Measurements from ENCODE around the gene ANXA1. TPM values are rescaled to one million over a fixed set of nuclear protein-coding genes. Genes with fewer than 3 reads are reported as not detected.
A peak's percentile ranks its signal among the peaks of the same experiment; 100 is the strongest.

Gene ANXA1
- total RNA-seq, 1 donor from 2014 or later, result 372 TPM

DNA sequence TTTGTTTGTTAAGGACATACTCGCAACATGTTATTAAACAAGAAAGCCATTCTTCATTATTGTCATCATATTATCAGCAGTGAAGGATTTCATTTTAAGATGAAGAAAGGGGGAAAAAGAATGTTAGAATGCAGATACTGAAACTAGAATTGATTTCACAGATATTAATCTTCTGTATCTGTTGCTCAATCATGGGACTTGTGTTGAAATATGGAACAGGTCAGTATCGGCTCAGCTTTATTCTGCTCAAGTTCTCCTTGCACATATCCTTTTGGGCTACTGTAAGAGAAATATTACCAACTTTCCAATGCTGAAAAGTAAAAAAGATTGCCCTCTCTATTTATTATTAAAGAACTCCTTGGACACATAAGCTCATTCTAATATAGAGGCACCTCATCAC lies 13.8 kb upstream of the ANXA1 start:
- no peak for DNase-seq (ENCODE audit: low read depth)

DNA sequence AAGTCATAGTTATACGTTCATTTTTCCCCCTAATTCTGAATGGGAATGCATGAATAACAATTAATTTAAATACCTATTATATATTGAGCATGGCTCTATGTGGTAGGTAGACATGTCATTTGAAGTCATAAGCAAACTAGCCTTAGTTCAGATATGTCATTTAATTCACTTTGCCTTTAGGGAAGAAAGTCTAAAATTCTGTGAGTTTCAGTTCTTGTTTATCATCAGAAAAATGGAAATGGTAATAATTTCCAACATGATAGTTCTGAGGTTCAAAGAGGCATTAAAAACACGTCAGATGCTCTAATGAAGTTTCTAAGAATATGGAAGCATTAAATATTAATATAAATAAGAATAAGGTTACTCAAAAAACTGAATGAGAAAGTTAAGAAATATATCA lies 13.1 kb upstream of the ANXA1 start:
- no peak for DNase-seq (ENCODE audit: low read depth)

DNA sequence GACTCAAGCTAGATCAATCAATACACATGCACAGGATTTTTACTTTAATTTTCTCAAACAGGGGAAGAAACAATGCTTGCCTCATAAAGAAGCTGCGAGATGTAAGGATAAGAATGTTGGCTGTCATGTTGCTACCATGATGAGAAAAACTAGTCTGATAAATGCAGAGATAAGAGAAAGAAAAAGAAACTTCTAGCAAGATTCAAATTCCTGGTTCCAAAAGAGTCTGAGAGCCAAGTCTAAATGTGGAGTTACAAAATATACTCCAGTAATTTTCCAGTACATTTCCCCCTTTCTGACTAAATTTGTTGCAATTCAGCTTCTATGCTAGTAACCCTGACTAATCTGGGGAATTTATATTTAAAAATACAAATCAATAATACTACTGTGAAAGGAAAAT lies 10.4 kb upstream of the ANXA1 start:
- DNase-seq (ENCODE audit: low read depth), result no peak

DNA sequence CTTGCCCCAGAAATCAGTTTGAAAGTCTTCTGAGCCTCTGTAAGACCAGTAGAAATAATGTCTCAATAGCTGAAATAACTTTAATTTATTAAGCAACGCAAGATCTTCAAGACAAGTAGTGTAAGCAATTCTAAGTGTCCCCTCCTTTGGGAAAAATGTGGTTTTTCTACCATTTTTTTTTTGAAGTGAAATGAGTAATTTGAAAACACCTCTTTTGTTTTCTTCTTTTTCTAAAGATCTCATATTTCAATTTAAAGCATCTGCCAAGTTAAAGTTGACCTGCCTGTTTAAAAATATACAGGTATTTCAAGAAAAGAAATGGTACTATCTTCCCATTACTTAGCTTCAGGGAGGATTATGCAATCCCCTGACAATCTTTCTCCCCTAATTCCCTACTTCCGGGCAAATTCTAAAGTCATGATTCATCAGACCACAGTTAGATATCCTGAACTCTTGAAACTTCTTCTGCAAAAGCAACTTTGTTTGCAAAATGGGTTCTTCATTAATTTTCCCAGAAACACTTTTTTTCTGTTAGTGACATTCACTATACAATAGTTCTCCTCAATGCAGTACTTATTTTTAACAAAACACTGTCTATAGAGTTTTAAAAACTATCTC lies 7.8 kb upstream of the ANXA1 start:
- DNase-seq (ENCODE audit: low read depth), result peak; percentile 70

DNA sequence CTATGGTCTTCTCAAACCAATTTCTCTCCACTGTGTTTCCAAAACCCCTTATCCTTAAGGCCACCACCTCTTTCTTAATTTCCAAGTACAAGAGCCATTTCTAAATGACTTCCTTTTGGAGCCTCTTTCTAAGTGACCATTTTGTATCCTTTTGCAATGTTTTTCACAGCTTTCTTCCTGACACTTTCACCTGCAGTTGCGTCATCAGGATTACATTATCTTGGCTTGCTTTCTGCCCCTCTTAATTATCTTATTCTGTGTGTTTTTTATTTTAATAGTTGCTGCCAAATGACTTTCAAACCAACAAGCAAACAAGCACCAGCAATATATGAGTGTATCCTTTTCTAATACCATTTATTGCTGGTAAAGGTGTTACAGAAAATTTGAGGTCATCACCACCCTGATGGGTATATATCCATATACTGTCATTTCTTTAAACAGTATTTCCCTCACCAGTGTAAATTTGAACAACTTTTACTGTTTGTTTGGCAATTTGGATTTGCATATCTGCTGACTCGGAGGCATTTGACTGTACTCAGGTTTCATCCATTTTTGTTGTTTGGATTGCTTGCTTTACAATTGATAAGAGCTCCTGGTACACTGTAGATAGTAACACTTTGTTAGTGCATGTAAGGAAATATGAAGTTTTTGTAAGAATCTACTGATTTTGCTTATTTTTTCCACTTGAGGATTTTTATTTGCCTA lies 5.4 kb upstream of the ANXA1 start:
- no peak for DNase-seq (ENCODE audit: low read depth)

DNA sequence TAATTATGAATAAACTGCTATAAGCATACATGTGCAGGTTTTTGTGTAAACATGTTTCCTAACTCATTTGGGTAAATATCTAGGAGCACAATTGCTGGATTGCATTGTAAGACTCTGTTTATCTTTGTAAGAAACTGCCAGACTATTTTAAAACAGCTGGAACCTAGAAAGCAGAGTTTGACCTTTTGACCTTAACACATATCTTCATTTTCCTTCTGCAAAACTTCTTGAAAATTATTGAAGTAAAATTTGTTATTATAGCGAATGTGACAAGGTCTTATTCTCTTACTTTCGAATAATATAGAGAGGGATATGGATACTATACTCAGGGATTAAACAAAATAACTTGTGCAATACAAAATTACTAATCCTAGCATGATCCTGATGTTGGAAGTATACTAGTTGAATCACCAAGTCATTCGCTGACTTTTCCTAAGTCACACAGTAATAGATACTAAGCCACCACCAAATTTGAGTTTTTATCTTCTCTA lies 3.2 kb upstream of the ANXA1 start:
- no peak for DNase-seq (ENCODE audit: low read depth)

DNA sequence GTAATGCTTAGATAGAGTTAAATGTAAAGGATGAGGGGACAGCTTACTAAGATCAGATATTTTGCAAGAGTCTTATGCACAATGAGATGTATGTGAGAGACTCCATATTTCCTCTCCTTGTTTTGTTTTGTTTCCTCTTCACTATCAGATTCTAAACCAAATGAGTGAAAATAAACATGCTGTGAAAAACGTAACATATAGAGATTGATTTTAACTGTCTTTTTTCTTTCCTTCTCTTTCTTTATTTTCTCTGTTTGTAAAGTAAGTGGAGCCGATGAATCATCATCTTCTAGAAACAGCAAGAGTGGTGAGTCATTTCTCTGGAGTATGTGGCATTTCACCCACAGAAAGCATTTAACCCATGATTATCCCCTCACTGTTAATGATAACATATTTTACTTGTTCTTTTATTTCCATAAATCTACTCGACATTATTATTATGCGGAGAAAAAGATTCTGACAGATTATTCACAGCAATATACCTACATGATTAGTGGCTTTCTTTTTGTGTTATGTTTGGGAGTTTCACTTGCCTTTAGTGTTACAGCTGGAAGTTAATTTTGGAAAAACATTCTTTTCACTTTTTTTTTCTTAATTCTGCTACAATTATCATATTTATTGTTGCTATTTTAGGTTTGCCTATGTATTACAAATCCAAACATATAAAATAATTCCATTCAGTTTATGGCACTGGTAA lies 2.1 kb upstream of the ANXA1 start:
- DNase-seq (ENCODE audit: low read depth), result peak; percentile 72

DNA sequence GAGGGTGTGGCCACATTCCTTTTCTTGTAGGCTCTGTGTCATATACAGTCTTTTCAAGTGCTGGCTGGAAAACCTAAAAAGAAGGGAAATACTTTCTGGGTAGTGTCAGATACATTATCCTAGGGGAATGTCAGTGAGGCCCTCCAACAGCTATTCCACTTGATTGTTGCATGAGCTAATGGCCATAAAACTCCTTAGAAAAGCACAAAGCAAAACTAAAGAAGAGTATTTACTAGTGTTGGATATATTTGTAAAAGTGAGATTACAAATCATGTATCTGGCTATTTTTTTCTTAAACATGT lies 829 bp downstream of the ANXA1 start:
- peak; percentile 55 for DNase-seq (ENCODE audit: low read depth)

DNA sequence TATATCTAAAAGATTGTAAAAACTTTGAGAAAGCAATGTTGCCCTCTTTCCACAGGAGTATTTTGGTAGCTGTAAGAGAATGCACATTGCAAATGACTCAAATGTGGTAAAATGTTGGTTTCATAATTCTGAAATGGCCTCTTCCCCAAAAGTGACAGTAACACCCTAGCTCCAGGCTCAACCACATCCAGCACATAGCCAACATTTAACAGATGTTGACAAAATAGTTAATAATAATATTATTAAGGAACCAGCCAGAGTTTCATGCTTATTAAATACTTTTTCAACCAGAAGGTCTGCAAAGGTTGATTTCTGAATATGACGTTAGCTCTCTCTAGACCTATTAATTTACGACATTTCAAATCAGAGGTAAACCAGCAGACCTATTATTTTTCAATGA lies 1.3 kb downstream of the ANXA1 start:
- DNase-seq (ENCODE audit: low read depth), result peak; percentile 52

DNA sequence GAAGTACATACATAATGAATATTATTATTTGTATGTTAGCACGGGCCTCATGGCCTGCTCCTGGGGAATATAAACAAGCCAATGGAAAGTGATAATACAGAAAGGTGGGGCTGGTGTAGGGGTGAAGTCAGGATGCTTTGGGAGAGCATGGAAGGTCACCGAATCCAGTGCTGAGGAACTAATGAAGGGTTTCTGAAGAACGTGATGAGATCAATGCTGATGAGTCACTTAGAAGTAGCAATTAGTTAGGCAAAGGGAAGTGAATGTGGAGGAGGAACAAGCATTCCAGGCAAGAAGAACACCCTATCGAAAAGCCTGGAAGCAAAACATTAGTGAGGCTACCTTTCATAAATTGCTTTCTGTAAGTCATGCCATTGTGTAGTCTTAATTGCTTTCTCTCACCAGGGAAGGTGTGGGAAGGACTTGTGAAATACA lies 2.1 kb downstream of the ANXA1 start:
- peak; percentile 38 for DNase-seq (ENCODE audit: low read depth)

DNA sequence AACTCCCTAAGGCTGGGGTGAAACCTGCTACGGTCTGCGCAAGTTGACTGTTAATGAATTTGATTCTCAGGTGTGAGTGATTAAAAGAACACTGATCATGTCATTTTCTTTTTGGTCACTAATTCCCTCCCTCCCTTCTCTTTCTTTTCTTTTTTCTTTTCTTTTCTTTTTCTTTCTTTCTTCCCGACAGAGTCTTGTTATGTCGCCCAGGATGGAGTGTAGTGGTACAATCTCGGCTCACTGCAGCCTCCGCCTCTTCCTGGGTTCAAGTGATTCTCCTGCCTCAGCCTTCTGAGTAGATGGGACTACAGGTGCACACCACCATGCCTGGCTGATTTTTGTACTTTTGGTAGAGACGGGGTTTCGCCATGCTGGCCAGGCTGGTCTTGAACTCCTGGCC lies 2.6 kb downstream of the ANXA1 start:
- DNase-seq (ENCODE audit: low read depth), result no peak

DNA sequence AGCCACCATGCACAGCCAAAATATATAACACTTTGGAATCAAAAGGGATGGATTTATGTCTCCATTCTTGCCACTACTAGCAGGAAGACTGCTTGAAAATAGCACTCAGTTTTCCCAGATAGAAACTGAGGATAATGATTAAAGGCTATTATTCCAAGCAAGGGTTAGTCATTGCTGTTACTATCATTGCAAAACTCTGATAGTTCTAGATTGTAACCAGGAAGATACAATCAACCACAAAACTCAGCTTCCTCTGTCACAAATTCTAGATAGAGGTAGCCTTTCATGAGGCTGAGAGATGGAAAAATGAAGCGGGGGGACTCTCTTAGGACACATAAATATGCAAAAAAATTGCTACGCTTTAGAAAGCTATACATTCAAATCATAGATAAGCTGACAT lies 3.1 kb downstream of the ANXA1 start:
- no peak for DNase-seq (ENCODE audit: low read depth)

DNA sequence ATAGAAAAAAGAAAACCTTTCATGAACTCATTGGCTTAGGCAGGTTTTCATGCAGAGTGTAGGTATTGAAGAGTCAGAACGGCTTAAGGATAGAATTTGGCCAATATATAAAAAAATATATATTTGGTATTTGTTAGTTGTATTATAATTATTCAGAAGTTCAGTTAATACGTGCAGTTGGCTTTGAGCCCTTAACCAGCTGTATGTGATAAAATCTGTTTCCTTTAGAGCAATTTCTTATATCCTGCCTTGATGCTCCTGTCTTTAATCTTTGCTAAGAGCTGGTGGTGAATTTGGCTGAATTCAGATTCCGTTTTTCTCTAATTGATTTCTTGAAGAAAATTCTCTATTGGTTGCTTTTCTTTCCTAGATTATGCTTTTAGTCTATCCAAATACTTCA lies 3.7 kb downstream of the ANXA1 start:
- DNase-seq (ENCODE audit: low read depth), result no peak

DNA sequence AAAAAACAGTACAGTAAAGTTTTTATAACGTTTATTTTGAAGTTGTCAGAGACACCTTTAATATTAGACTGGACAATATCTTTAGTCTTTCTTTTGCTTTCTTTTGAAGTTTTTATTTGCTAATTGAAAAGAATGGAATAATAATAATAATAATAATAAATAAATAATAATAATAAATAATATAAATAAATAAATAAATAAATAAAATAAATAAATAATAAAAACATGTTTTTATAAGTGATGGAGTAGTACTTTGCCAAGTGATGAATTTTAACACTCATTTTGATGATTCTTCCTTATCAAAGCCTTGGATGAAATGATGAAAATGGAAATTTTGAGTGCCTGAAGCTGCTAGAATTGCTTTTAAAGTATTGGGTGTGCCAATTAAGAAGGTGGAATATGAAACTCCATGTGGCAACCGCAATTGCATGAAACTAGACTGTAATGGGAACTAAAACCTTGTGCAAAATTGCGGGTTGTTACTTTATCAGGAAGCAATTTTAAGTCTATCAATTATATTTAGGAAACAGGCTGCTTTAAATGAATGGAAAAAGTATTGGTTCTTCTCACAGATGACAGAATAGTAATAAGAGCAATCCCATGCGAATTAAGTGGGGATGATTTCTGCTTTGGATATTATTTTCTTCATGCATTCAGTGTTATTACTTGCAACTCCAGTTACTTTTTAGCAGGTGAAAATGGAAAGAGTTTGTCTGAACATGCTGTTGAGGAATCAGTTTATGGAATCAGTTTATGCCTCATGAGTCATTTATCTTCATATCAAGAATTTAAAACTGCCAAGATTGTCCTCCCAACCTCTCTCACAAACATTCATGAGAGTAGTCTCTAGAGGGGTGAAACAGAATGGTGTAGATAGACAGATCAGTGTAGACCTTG lies 4.6 kb downstream of the ANXA1 start:
- no peak for DNase-seq (ENCODE audit: low read depth)

DNA sequence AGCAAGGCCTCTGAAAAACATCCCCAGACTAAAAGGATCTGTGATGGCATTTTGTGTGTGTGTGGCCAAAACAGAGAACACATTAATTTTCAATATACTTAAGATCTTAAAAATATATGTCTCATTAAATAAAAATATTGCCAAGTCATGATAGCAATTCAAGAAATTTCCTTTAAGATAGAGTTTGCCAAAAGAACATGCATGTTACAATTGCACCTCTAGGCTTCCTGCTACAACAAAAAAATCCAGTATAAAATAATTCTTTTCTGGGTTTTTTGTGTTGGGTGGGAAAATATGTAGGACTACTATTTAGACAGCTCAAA lies 5.2 kb downstream of the ANXA1 start:
- DNase-seq (ENCODE audit: low read depth), result no peak

DNA sequence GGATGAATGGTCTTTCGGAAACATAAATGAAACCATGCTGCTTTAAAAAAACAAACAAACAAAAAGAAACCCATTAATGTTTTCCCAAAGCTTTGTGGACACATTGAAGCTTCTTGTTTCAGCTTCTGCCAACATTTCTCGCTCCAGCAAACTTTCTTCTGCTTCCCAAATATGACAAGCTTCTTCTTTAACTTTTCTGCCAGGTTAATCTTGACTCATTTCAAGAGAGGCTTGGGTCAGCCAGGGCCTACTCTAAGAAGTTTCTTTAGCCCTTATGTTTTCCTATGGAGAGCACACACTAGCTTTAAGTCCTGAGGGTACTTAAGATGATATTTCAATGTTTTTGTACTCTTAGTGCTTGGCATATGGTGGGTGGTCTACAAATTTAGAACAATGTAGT lies 6.1 kb downstream of the ANXA1 start:
- no peak for DNase-seq (ENCODE audit: low read depth)

DNA sequence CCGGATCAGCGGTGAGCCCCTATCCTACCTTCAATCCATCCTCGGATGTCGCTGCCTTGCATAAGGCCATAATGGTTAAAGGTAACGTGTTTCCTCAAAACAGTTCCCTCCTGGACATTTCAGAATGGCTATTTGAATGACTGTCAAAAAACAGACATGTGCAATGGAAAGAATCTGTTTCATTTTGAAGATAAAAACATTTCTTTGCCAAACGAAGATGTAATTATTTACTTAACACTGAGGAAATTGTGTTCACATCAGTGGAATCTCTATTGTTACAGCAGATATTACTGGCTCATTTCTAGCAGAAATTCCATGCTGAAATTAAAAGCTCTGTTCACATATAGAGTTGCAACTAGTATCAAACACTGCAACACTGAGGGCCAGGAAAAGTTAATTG lies 7.1 kb downstream of the ANXA1 start:
- DNase-seq (ENCODE audit: low read depth), result no peak

DNA sequence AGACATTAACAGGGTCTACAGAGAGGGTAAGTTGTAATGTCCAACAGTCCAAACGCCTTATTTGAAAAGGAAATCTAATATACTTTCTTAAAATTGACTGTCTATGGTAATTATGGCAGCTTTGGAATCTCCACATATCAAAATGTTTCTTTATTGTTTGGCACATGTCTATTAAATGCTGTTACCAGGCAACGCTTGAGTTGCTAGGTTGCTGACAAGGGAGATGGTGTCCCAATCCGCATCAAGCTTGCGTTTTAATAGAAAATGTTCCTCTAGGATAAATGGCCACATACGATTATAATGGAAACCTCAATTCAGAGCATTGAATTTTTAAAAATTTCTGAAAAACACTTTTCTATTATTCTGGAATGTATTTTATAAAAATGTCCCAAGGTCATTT lies 9.2 kb downstream of the ANXA1 start:
- DNase-seq (ENCODE audit: low read depth), result no peak

DNA sequence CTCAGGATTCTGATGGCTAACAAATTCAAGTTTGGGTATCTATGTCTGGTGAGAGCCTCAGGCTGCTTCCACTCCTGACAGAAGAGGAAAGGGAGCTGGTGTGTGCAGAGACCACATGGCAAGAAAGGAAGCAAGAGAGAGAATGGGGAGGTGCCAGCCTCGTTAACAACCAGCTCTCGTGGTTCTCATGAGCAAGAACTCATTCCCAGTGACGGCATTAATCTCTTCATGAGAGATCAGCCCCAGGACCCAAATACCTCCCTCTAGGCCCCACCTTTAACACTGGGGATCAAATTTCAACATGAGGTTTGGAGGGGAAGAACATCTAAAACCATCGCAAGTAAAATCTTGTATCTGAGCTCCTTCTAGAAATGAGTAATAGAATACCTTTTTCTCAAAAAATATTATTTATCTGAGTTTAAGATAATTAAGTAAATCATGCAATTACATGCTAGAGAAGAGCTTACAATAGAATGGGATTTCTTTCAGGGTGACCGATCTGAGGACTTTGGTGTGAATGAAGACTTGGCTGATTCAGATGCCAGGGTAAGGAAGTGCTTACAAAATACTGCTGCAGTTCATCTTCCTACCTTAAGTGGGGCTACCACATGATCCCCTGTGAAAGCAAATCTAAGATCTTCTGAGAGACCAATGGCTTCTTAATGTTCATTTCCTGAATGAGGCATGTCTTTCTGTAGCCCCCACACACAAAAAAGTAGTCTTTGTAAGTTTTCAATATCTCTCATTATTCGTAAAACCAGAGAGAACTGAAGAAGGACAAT lies 11.5 kb downstream of the ANXA1 start:
- DNase-seq (ENCODE audit: low read depth), result no peak

DNA sequence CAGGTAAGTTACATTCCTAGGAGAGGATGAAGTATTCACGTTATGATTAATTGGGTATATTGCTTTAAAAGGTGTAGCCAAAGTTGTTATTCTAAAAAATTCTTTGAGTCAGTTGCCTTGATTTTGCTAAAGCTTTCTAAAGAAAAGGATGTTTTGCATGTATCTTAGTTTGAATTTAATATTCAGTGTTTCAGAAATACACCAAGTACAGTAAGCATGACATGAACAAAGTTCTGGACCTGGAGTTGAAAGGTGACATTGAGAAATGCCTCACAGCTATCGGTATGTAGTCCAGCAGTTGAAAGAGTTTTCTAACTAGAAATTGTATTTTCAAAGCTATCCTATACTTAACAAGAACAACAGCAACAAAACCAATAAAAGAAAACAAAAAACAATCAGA lies 14.2 kb downstream of the ANXA1 start:
- no peak for DNase-seq (ENCODE audit: low read depth)

DNA sequence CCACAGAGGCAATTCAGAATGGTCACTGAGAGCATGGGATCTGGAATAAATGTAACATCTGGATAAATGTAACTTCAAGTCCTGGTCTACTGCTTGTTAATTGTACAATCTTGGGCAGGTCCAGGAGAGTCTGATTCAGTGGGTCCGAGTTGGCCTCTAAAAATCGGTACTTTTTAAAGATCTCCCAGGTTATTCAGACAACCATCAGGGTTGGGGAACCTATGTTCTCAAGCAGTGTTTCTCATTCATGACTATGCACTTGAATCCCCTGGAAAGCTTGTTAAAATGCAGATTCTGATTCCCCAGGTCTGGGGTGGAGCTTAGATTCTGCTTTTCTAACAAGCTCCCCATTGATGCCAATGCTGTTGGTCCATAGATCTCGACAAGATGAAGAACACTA lies 14.8 kb downstream of the ANXA1 start:
- no peak for DNase-seq (ENCODE audit: low read depth)

Data from myocyte (in vitro differentiated cells).